Natural killer cell (primary cell): Measurements from ENCODE around the gene SFRP5. TPM values are rescaled to one million over a fixed set of nuclear protein-coding genes. Genes with fewer than 3 reads are reported as not detected.

Source experiments
- ATAC-seq, 3 donors: fragments of 150-1000 bp in 2 of 3; fragments of 200-7000 bp in 1 of 3; cut with Tn5 transposase; 1 replicate in 1 of 3; 2 replicates in 2 of 3; pipeline ENCODE4 v1.10.0; 2021; ENCODE audit warnings: mild to moderate bottlenecking in 2 of 3, moderate library complexity in 2 of 3
- DNase-seq, 2 donors: peaks; one replicate each; pipeline versions ENCODE4 v3.0.0 to v3.0.0-alpha.2; 2013 to 2021; ENCODE audit warnings: mixed read lengths in 1 of 2
- H3K27ac ChIP-seq: one replicate; pipeline ENCODE4 v1.5.1; 2013; ENCODE audit warnings: mild to moderate bottlenecking, low read length
- H3K27me3 ChIP-seq: one replicate; pipeline ENCODE4 v1.6.1; 2013; ENCODE audit warnings: low read length; ENCODE audit not compliant: control insufficient read depth, insufficient read depth
- H3K36me3 ChIP-seq: one replicate; pipeline ENCODE4 v1.6.1; 2013; ENCODE audit warnings: low read length; ENCODE audit not compliant: control insufficient read depth, insufficient read depth
- H3K4me1 ChIP-seq: one replicate; pipeline ENCODE4 v1.6.1; 2013; ENCODE audit warnings: low read length; ENCODE audit not compliant: control insufficient read depth, insufficient read depth
- H3K4me3 ChIP-seq: one replicate; pipeline ENCODE4 v1.5.1; 2013; ENCODE audit warnings: low read length
- H3K9me3 ChIP-seq: one replicate; pipeline ENCODE4 v1.6.1; 2013; ENCODE audit warnings: low read length; ENCODE audit not compliant: control insufficient read depth, insufficient read depth
- H3K27ac Mint-ChIP-seq, 2 donors: one replicate each; pipeline ENCODE4 v1.8.0; 2022; ENCODE audit warnings: mild to moderate bottlenecking in 2 of 2, mixed read lengths in 2 of 2, moderate library complexity in 1 of 2
- H3K27me3 Mint-ChIP-seq, 2 donors: one replicate each; pipeline ENCODE4 v1.8.0; 2022; ENCODE audit warnings: low read depth in 2 of 2, mixed read lengths in 2 of 2
- H3K36me3 Mint-ChIP-seq: one replicate; pipeline ENCODE4 v1.8.0; 2022; ENCODE audit warnings: mixed read lengths
- H3K4me1 Mint-ChIP-seq, 2 donors: one replicate each; pipeline ENCODE4 v1.8.0; 2022; ENCODE audit warnings: mixed read lengths in 2 of 2
- H3K4me3 Mint-ChIP-seq: one replicate; pipeline ENCODE4 v1.8.0; 2022; ENCODE audit warnings: mild to moderate bottlenecking, moderate library complexity, mixed read lengths
- H3K9me3 Mint-ChIP-seq, 2 donors: one replicate each; pipeline ENCODE4 v1.8.0; 2022; ENCODE audit warnings: mixed read lengths in 2 of 2
- CTCF ChIP-seq: fragments of 200-600 bp; IDR thresholded peaks from one replicate; pipeline ENCODE4 v1.8.0; 2022; ENCODE audit warnings: antibody characterized with exemption
- WGBS: methylation state at CpG from one replicate; pipeline ENCODE4 v1.1.7; 2013; ENCODE audit warnings: missing lambda C conversion rate; ENCODE audit not compliant: insufficient coverage; 5-methylcytosine and 5-hydroxymethylcytosine counted together
- intact Hi-C: fragments of 100-400 bp; cut with micrococcal nuclease; formaldehyde crosslinking; loops from one replicate; pipeline ENCODE4 v1.14.2; 2022
- total RNA-seq, 4 donors: library from RNA; stranded (reverse); fragments of 120-200 nt in 1 of 4; gene quantifications; one replicate each; pipeline versions ENCODE4 v1.2.3 to v1.2.4, GENCODE V29; 2013 to 2022

Gene SFRP5
- total RNA-seq, 3 donors from 2014 or later (not counting 1 experiment from before 2014, with no cell fraction given), result not detected

- no peaks in the 10 kb centered on the region for H3K27me3 Mint-ChIP-seq
- intact Hi-C loops, result no loop called here
- Histone ChIP-seq H3K4me3 (no peak overlapping the region), H3K9me3 (no peaks in the 10 kb centered on the region), H3K36me3 (peaks cover 85% of the 10 kb centered on the region), H3K27me3 (no peaks in the 10 kb centered on the region), H3K4me1 (no peaks in the 10 kb centered on the region), H3K27ac (no peak overlapping the region)
- DNase-seq (no peak), ATAC-seq (no peak)
- no peaks in the 10 kb centered on the region for H3K4me1 Mint-ChIP-seq
- H3K4me3 Mint-ChIP-seq, result no peak overlapping the region
- no peak overlapping the region for H3K27ac Mint-ChIP-seq
- WGBS, result 100% methylated on average over 4 of the region's 6 CpGs
- H3K36me3 Mint-ChIP-seq, result peaks cover 9% of the 10 kb centered on the region
- no peaks in the 10 kb centered on the region for H3K9me3 Mint-ChIP-seq
- no peak for TF ChIP-seq CTCF
Observed at GRCh38 chr10:97757471-97757870, 14.3 kb downstream of the SFRP5 start.

GRCh38 chr10:97755718-97756117 is 16.1 kb downstream of the SFRP5 start:
- Mint-ChIP-seq H3K4me3 (no peak overlapping the region), H3K4me1 (no peaks in the 10 kb centered on the region), H3K36me3 (peaks cover 24% of the 10 kb centered on the region), H3K9me3 (no peaks in the 10 kb centered on the region), H3K27me3 (no peaks in the 10 kb centered on the region), H3K27ac (no peak overlapping the region)
- DNase-seq (no peak), ATAC-seq (no peak)
- Histone ChIP-seq H3K9me3 (no peaks in the 10 kb centered on the region), H3K27me3 (no peaks in the 10 kb centered on the region), H3K36me3 (peaks cover 89% of the 10 kb centered on the region), H3K27ac (no peak overlapping the region), H3K4me3 (no peak overlapping the region), H3K4me1 (no peaks in the 10 kb centered on the region)
- TF ChIP-seq CTCF, result no peak
- intact Hi-C loops, result no loop called here
- over 99% methylated on average over 6 of the region's 6 CpGs for WGBS

- Mint-ChIP-seq H3K9me3 (no peaks in the 10 kb centered on the region), H3K36me3 (peaks cover 24% of the 10 kb centered on the region), H3K4me1 (no peaks in the 10 kb centered on the region), H3K27me3 (no peaks in the 10 kb centered on the region), H3K4me3 (no peak overlapping the region), H3K27ac (no peak overlapping the region)
- DNase-seq (no peak), ATAC-seq (no peak)
- Histone ChIP-seq H3K27ac (no peak overlapping the region), H3K4me3 (no peak overlapping the region), H3K9me3 (no peaks in the 10 kb centered on the region), H3K4me1 (no peaks in the 10 kb centered on the region), H3K36me3 (peaks cover 89% of the 10 kb centered on the region), H3K27me3 (no peaks in the 10 kb centered on the region)
- 63% methylated on average over 3 of the region's 4 CpGs for WGBS
- TF ChIP-seq CTCF, result no peak
- intact Hi-C loops, result no loop called here
Observed at GRCh38 chr10:97754726-97755125, 17.1 kb downstream of the SFRP5 start.

- Mint-ChIP-seq H3K9me3 (no peaks in the 10 kb centered on the region), H3K27me3 (no peaks in the 10 kb centered on the region), H3K4me3 (no peak overlapping the region), H3K27ac (no peak overlapping the region), H3K36me3 (peaks cover 24% of the 10 kb centered on the region), H3K4me1 (no peaks in the 10 kb centered on the region)
- no peak for DNase-seq
- Histone ChIP-seq H3K4me1 (no peaks in the 10 kb centered on the region), H3K27me3 (no peaks in the 10 kb centered on the region), H3K4me3 (no peak overlapping the region), H3K36me3 (peaks cover 96% of the 10 kb centered on the region), H3K27ac (no peak overlapping the region), H3K9me3 (no peaks in the 10 kb centered on the region)
- intact Hi-C loops, result no loop called here
- no peak for TF ChIP-seq CTCF
- ATAC-seq, result no peak
- 97% methylated on average over 18 of the region's 18 CpGs for WGBS
Observed at GRCh38 chr10:97752956-97753355, 18.8 kb downstream of the SFRP5 start.
